Thymus (tissue), 11 donors: ENCODE data around the gene RALGDS. TPM values are rescaled to one million over a fixed set of nuclear protein-coding genes. Genes with fewer than 3 reads are reported as not detected.

Experiments
- DNase-seq, 9 donors: peaks; one replicate each; pipeline ENCODE4 v3.0.0-alpha.2; 2013; ENCODE audit warnings: low spot score in 9 of 9, low read depth in 6 of 9, missing footprints in 1 of 9
- H3K27ac ChIP-seq, 2 donors: one replicate each; pipeline ENCODE4 v1.5.1; 2013; ENCODE audit warnings: control low read depth in 1 of 2, low read depth in 1 of 2, low read length in 1 of 2, mild to moderate bottlenecking in 1 of 2, moderate library complexity in 1 of 2
- H3K27me3 ChIP-seq, 2 donors: one replicate each; pipeline ENCODE4 v1.5.1; 2013; ENCODE audit warnings: low read length in 1 of 2; ENCODE audit not compliant: control insufficient read depth in 2 of 2, insufficient read depth in 1 of 2
- H3K36me3 ChIP-seq, 2 donors: one replicate each; pipeline ENCODE4 v1.5.1; 2013; ENCODE audit warnings: low read length in 1 of 2, mild to moderate bottlenecking in 1 of 2, moderate library complexity in 1 of 2; ENCODE audit not compliant: control insufficient read depth in 2 of 2, insufficient read depth in 2 of 2
- H3K4me1 ChIP-seq, 2 donors: one replicate each; pipeline ENCODE4 v1.5.1; 2013; ENCODE audit warnings: low read length in 2 of 2; ENCODE audit not compliant: control insufficient read depth in 2 of 2, insufficient read depth in 2 of 2
- H3K4me3 ChIP-seq, 2 donors: one replicate each; pipeline ENCODE4 v1.5.1; 2013; ENCODE audit warnings: low read length in 2 of 2, control low read depth in 1 of 2, mild to moderate bottlenecking in 1 of 2
- H3K9me3 ChIP-seq, 2 donors: one replicate each; pipeline ENCODE4 v1.5.1; 2013; ENCODE audit warnings: low read length in 1 of 2, mild to moderate bottlenecking in 1 of 2; ENCODE audit not compliant: control insufficient read depth in 2 of 2, insufficient read depth in 1 of 2
- WGBS: extraction: QIAGEN DNeasy Blood & Tissue Kit; methylation state at CpG from one replicate; pipeline ENCODE4 v1.1.7; 2013; 5-methylcytosine and 5-hydroxymethylcytosine counted together
- polyA plus RNA-seq: library from polyadenylated mRNA; stranded (reverse); fragments of 200-250 nt; gene quantifications from one replicate; pipeline ENCODE4 v1.2.3, GENCODE V29; 2013
- total RNA-seq: library from RNA; stranded (reverse); fragments of 120-200 nt; gene quantifications from one replicate; pipeline ENCODE4 v1.2.4, GENCODE V29; 2013
- donor health status: healthy.

Gene RALGDS
- total and polyA plus RNA-seq, 2 donors: 25.9 to 42.1 TPM

DNA sequence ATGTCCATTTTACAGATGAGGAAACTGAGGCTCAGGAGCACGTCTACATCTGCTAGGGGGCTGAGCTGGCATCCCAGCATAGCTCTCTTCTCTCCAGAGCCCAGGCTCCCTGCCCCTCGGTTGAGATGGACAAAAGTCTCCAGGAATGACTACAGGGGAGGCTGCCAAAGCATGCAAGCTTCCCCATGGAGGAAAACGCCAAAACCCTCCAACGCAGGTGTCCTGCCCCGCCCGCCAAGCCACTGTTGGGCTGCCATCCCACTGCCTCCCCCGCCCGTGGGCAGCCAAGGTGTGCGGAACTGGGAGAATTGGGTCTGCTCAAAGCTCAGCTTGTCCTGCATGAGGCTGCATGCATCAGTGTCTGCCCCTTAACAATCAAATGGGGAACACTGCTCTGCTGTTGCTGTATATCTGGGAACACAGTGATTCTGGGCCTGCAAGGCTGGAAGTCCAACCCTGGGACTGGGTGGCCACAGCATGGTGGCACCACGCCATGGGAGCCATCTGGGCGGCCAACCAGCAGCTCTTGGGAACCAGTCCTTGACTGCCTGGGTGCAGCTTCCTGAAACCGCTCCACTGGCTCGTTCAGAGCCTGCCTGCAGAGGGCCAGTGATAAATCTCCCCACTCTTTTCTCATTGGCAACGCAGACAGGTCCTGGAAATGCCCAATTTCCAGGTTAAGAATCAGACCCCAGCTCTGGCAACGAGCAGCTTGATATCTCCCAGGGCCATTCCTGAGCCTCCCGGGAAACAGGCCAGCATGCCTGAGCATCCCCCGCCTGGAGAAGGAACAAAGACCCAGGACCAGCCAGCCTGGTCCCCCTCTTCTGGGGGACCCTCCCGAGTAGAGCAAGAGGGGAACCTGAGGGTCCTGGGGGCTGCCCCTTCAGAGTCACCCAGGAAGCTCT lies 3.5 kb downstream of the RALGDS start:
- H3K36me3 ChIP-seq: no peaks in the 10 kb centered on the region
- DNase-seq: no peak
- H3K4me1 ChIP-seq: peaks cover 17 to 67% of the 10 kb centered on the region in 2 donors
- H3K27ac ChIP-seq: no peak overlapping the region
- no peak overlapping the region for H3K4me3 ChIP-seq
- peaks cover 0 to 9% of the 10 kb centered on the region in 2 donors for H3K27me3 ChIP-seq
- H3K9me3 ChIP-seq: no peaks in the 10 kb centered on the region
- WGBS: 94% methylated on average over 18 of the region's 18 CpGs

DNA sequence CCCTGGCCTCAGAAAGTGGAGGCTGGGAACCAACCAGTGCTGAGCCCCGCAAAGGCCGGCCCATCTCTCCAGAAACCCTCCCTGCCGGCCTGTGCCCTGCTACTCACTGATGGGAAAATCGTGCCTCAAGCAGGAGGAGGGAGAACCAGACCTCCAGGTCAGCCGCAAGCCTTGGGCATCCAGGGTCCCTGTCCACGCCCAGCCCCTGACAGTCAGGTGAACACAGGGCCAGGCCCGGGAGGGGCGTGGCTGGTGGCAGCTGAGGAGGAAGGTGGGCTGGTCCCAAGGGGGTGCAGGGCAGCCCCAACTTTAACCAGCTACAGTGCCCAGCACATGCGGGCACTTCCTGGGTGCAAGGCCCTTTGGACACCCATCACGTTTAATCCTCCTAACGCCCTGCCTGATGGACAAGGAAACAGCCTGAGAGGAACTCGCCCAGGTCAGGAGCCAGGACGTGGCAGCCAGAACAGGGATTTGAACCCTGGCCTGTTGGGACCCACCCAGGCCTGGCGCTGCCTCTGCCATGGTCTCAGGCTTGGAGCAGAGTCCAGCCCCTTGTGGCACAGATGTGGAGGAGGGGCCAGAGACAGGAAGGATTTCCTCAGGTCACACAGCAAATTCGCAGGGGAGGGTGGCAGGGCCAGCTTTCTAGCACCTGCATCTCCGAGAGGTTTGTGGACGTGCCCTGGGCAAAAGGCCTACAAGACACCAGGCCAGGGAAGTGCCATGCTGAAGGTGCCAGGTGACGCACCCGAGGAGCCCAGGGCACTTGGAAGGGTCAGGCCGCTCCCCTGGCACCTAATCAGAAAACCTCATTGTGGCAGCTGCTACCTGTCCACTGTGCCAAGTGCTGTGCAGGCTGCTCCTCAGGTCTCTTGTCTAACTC lies 4.5 kb downstream of the RALGDS start:
- Histone ChIP-seq H3K4me1 (peaks cover 18 to 70% of the 10 kb centered on the region in 2 donors), H3K36me3 (peaks cover 3% of the 10 kb centered on the region in 2 donors), H3K27ac (no peak overlapping the region), H3K27me3 (peaks cover 0 to 9% of the 10 kb centered on the region in 2 donors), H3K9me3 (no peaks in the 10 kb centered on the region), H3K4me3 (no peak overlapping the region)
- no peak for DNase-seq
- WGBS: 95% methylated on average over 20 of the region's 20 CpGs

DNA sequence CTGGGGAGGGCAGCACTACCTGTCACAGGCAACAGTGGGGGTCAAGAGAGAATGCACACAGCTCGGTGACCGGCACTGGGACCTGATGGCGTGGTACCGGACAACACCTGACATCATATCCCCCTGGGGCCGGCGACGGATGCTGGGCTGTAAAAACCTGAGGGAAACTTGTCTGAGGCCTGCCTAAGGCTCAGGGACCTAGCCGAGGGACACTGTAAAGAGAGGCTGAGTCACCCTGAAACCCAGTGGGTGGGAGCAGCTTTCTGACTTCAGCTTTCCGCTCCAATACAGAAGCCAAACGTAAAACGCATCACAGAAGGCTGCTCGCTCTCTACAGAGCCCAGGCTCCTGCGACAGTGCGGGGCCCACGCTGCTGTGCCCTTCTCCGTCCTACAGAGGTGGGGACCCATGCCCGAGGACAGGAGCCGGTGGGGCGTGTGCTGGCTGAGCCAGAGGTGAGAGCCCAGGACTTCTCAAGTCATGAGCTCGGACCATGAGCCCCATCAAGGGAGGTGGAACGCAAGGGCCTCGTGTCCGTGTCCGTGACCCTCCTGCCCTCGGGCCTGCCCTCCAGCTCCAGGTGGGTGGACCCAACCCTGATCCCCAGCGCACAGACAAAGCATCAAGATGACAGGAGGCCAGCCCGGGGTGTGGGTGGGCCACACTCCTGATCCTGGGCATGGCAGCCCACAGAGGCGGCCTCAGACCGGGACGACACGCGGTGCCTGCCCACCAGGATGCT lies 5.3 kb downstream of the RALGDS start:
- no peak overlapping the region for H3K4me3 ChIP-seq
- H3K4me1 ChIP-seq: peaks cover 15 to 67% of the 10 kb centered on the region in 2 donors
- no peak overlapping the region for H3K27ac ChIP-seq
- H3K36me3 ChIP-seq: peaks cover 3 to 4% of the 10 kb centered on the region in 2 donors
- 95% methylated on average over 32 of the region's 32 CpGs for WGBS
- peak in 1 of 9 donors; percentile 31 for DNase-seq
- H3K27me3 ChIP-seq: peaks cover 0 to 9% of the 10 kb centered on the region in 2 donors
- H3K9me3 ChIP-seq: no peaks in the 10 kb centered on the region

DNA sequence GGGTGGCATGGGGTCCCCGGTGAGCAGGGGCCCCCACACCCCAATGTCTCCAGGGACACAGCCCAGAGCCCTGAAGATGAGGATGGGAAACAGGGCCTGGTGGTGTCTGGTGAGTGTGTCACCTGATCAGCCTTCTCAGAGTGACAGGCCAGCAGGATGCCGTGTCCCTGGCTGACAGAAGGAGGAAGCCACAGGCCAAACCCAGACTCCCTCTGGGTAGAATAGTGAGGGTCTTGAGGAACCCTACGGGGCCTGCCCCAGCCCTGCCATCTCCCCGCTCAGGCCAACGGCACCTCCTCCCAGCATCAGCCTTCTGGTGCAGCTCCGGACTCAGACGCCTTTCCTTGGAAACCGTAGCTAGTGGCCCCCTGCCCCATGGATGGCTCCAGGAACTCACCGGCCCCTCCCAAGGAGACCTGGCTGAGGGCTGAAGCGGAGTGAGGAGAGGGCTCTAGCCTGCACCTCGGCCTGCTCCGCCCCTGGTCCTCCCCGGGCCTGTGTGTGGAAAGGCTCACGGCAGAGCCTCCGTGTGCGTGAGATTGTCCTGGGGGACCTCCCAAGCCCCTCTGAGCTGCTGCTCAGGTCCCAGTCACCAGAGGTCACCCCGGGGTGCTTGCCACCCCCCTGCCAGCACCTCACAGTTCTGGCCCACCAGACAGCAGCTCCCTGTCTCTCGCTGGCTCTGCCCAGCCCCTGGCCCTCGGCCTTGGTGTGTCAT lies 6.0 kb downstream of the RALGDS start:
- peaks cover 6 to 9% of the 10 kb centered on the region in 2 donors for H3K36me3 ChIP-seq
- no peak overlapping the region for H3K4me3 ChIP-seq
- DNase-seq: peak in 1 of 9 donors; percentile 34
- WGBS: 85% methylated on average over 19 of the region's 19 CpGs
- no peak overlapping the region for H3K27ac ChIP-seq
- H3K9me3 ChIP-seq: no peaks in the 10 kb centered on the region
- H3K27me3 ChIP-seq: peaks cover 0 to 5% of the 10 kb centered on the region in 2 donors
- H3K4me1 ChIP-seq: peaks cover 15 to 60% of the 10 kb centered on the region in 2 donors

DNA sequence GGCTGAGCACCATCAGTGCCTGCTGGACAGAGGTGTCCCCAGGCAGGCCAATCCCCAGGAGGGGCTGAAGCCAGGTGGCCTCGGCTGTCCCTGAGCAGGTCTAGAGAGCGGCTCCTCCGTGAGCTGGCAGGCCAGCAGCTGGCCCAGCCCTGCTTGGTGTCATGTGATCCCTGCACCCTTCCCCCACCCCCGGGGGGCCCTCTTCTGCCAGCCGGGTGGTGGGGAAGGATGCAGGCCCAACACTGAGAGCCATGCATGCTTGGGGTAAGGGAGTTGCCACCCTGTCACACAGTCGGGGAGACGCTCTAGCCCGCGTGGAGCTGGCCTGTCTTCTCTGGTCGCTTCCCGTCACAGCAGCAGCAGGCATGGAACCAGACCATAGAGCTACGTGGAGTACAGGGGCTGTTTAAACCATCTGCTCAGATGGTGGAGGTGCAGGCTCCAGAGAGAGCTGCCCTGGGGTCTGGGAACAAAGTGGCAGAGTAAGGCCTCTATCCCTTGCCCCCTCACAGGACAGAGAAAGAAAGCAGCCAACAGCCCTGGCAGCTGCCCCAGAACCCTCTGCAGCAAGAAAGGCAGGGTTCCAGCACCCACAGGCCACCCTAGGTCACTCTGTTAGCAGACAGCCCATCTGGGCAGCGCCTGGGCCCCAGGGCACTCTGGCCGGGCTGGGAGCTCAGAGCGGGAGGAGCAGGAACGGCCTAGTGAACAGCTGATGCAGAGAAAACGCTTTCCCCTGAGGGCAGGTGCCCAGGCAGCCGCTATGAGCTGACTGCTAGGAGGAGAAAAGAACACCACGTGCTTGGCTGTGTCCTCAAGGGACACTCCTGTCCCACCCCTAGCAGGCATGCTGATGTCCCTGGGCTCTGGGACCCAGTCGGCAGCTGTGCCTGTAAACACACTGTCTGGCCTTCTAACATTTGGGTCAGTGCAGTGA lies 6.8 kb downstream of the RALGDS start:
- WGBS: 52% methylated on average over 20 of the region's 20 CpGs
- peak in 3 of 9 donors; percentile 65 to 82 (median 72) for DNase-seq
- H3K4me3 ChIP-seq: no peak overlapping the region
- peaks cover 14 to 17% of the 10 kb centered on the region in 2 donors for H3K36me3 ChIP-seq
- no peaks in the 10 kb centered on the region for H3K9me3 ChIP-seq
- H3K4me1 ChIP-seq: peaks cover 15 to 55% of the 10 kb centered on the region in 2 donors
- H3K27ac ChIP-seq: peak overlapping the region in 1 of 2 donors; percentile 62
- no peaks in the 10 kb centered on the region for H3K27me3 ChIP-seq

DNA sequence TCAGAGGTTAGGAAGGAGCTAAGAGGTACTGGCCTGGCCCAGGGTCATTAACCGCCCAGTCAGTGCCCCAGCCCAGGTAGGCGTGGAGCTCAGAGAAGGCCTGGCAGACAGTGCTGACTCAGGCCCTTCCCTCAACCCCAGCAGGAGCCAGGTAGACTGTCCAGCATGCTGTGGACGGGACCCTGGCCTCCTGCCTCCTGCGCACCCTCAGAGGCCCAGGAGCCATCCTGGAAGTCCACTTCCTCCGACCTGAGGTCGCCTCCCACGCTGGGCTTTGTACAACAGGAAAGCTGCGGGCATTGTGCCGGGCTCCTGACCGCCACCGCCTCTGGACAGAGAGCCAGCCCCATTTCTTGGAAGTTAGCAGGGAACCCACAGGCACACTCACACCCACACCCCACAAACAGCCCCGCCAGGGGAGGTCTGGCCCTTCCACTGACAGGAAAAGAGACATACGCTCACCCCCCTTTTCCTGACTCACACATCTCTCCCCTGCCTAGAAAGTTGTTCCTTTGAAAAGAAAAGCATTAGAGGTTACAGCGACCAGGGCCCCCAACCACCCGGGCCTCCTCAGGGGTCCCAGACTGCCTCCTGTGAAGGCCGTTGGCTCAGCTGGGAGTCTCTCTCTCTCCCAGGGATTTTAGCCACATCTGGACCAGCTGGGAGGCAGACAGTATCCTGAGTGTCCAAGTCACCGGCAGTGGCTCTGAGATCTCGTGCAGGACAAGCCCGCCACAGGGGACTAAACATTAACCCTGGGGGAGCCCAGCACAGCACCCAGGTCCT lies 7.7 kb downstream of the RALGDS start:
- Histone ChIP-seq H3K27me3 (no peaks in the 10 kb centered on the region), H3K9me3 (no peaks in the 10 kb centered on the region), H3K4me1 (peaks cover 15 to 47% of the 10 kb centered on the region in 2 donors), H3K4me3 (no peak overlapping the region), H3K27ac (peak overlapping the region; percentile 11 to 62), H3K36me3 (peaks cover 23 to 24% of the 10 kb centered on the region in 2 donors)
- WGBS: 52% methylated on average over 19 of the region's 19 CpGs
- peak in 1 of 9 donors; percentile 49 for DNase-seq

DNA sequence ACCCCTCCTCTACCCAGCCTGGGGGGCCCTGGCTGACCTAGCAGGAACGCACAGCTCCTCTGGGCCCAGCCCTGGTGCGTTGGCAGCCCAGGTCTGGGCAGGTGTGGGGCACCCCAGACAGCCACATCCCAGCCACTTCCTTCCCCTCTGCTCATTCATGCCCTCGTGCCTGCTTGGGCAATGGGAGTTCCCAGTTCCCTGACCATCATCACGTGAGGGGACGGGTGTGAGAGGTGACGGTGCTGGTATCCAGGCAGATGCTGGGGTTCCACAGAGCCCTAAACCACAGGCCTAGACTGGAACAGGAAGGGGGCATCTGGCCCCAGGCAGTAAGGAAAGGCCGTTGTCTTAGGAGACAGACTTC lies 8.4 kb downstream of the RALGDS start:
- Histone ChIP-seq H3K27me3 (no peaks in the 10 kb centered on the region), H3K36me3 (peaks cover 30 to 31% of the 10 kb centered on the region in 2 donors), H3K4me3 (no peak overlapping the region), H3K9me3 (no peaks in the 10 kb centered on the region), H3K27ac (peak overlapping the region in 1 of 2 donors; percentile 62), H3K4me1 (peaks cover 15 to 47% of the 10 kb centered on the region in 2 donors)
- 26% methylated on average over 7 of the region's 7 CpGs for WGBS
- peak in 1 of 9 donors; percentile 50 for DNase-seq
